PC-3 (cell line): ENCODE measurements around the gene SPEM3.

ENCODE experiments used
- EZH2phosphoT487 ChIP-seq: fragments of 300-600 bp; sonication (generic); IDR thresholded peaks from 2 replicates; pipeline ENCODE4 v1.6.1; 2018; ENCODE audit warnings: mild to moderate bottlenecking, antibody characterized with exemption, low read length, borderline replicate concordance
- TF ChIP-seq, protein P1 (sequence below): fragments of 300-600 bp; sonication (generic); conservative IDR thresholded peaks from 2 replicates; pipeline ENCODE4 v1.5.1; 2017; ENCODE audit warnings: antibody characterized with exemption, low read depth, mild to moderate bottlenecking, low read length

DNA sequence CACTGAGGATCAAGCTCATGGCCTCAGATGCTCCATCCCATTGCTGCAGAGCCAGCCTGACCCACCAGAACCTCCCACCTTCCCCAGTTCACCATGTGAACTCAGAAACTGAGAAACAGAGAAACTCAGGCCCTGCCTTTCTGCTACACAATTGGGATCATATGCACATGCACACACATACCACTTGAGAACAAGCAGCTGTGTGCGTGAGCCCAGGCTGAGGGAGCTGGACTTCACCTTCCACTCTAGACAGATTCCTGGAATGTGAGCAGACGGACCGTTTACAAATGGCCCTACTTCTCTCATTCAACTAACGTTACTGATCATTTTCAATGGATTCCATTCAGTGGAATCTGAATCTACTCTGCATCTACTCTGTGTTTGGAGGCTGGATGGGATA lies 5.0 kb upstream of the SPEM3 start:
- TF ChIP-seq, protein P1, sequence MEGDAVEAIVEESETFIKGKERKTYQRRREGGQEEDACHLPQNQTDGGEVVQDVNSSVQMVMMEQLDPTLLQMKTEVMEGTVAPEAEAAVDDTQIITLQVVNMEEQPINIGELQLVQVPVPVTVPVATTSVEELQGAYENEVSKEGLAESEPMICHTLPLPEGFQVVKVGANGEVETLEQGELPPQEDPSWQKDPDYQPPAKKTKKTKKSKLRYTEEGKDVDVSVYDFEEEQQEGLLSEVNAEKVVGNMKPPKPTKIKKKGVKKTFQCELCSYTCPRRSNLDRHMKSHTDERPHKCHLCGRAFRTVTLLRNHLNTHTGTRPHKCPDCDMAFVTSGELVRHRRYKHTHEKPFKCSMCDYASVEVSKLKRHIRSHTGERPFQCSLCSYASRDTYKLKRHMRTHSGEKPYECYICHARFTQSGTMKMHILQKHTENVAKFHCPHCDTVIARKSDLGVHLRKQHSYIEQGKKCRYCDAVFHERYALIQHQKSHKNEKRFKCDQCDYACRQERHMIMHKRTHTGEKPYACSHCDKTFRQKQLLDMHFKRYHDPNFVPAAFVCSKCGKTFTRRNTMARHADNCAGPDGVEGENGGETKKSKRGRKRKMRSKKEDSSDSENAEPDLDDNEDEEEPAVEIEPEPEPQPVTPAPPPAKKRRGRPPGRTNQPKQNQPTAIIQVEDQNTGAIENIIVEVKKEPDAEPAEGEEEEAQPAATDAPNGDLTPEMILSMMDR = no peak
- no peak for TF ChIP-seq EZH2phosphoT487
